GM18870 (cell line): Measurements from ENCODE around the gene RFESD.

Experiments used
- ATAC-seq: cut with Tn5 transposase; IDR thresholded peaks from one replicate; pipeline ENCODE4 v1.9.1; 2021; ENCODE audit warnings: moderate library complexity; ENCODE audit not compliant: unreplicated experiment

RFESD gene

DNA sequence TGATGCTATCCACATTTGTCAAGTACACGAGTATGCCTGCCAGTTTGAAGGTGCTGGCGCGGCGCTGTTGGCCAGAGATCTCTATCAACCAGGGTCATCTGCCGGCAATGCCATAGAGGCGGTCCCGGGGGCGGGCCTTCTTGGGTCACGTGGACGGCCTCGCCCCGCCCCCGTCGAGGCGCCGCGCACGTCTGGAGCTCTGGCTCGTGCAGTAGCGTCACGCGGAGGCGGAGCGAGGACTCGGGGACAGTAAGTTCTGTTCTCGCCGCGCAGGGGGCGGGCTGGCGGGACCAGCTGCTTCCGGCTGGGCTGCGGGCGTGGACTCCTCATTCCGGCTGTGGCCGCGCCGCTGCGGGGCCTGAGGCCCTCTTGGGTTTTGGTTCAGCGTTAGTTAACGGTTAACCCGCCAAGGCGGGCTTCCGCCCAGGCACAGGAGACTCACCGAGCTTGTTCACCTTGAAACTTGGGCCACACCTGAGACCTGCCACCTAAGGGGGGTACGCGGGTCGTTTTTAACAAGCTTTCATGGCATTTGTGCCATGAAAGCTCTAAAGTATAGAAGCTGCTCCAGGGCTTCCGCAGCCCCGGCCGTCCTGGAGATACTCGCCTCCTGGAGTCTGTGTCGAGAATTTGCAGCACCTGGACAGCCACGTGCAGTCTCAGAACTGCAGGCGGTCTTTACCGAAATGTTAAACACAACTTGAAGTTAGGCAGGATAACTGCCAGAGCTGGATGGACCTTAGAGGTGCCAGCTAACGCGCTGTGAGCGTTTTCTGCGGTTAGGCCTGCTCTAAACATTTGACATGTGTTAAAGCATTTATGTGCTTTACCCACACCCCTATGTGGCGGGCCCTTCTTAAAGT lies at the start of gene RFESD:
Gene RFESD (plus strand): TSS at position 209 of the 863 bp plus-strand sequence. CDS start 5,495 bp downstream, outside the sequence.
- peak; percentile 87 for ATAC-seq

DNA sequence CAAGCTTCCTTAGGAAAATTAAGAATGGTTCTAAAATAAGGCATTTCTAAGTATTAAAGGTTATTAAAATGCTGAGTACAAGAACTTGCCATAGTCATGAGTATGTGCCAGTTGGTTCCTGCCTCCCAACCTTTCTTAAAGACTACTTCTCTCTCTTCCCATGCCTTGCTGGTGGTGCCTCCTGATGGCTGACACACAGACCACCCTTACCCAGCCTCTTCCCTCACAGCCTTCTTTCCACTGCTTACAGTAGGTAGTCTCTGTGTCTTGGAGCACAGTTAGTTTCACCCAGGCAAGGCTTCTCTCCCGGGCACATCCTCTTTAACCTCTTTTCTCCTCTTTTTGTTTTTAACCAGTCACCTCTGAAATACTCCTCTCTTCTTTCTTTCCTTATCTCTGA lies 47.3 kb upstream of the RFESD start:
- ATAC-seq = no peak

DNA sequence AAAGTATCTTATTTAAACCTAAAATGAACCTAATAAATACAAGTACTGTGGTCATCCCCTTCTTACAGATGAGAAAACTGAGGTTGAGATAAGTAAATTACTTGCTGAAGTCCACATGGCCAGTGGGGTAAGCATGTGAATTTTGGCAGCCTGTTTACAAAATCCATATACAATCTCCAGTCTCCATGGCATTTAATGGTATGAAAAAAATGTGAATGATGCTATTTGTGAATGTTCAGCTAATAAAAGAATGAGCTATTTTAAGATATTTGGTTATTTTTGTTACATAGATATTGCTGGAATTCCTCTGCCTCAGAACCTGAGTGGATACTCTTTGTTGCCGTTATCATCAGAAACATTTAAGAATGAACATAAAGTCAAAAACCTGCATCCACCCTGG lies 46.0 kb upstream of the RFESD start:
- no peak for ATAC-seq

- ATAC-seq = no peak
These were observed 40.8 kb upstream of the RFESD start for GRCh38 chr5:95605786-95606185.

GRCh38 chr5:95606419-95606818 lies 40.2 kb upstream of the RFESD start:
- ATAC-seq = no peak

GRCh38 chr5:95609711-95610110 lies 36.9 kb upstream of the RFESD start:
- ATAC-seq = no peak

DNA sequence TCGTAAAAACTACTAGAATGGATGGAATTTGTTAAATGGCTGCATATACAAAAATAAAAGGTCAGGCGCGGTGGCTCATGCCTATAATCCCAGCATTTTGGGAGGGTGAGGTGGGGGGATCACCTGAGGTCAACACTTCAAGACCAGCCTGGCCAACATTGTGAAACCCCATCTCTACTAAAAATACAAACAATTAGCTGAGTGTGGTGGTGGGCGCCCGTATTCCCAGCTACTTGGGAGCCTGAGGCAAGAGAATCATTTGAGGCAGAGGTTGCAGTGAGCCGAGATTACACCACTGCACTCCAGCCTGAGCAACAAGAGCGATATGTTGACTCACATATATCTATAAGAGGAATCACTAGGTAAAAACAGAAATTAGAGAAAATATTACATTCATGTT lies 36.0 kb upstream of the RFESD start:
- ATAC-seq = no peak

DNA sequence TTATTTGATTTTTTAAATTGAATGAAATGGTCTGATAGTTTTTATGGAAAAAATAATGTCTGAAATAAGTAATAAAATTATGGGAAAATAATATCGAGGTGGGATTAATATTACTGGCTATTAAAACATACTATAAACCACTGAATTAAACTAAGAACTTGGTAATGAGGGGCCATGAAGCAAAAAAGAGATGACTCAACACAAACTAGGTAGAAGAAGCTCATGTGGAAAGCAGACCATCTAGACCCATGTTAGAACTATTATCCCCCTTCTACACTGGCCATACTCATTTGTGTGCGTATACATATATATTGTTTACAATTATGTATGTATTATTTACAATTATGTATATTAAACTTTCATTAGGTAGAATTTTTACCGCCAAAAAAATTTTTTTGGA lies 35.2 kb upstream of the RFESD start:
- ATAC-seq = no peak

GRCh38 chr5:95613514-95613913 lies 33.1 kb upstream of the RFESD start:
- no peak for ATAC-seq

DNA sequence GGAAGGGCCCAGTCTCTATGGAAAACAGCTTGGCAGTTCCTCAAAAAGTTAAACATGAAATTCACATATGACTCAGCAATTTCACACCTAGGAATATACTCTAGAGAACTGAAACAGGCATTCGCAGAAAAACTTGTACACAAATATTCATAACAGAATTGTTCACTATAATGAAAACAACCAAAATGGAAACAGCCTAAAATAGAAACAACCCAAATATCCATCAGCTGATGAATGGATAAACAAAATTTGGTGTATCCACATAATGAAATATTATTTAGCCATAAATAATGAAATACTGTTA lies 31.5 kb upstream of the RFESD start:
- peak; percentile 45 for ATAC-seq

GRCh38 chr5:95617057-95617456 lies 29.5 kb upstream of the RFESD start:
- ATAC-seq = no peak

- no peak for ATAC-seq
These were observed 27.5 kb upstream of the RFESD start for GRCh38 chr5:95619096-95619495.

DNA sequence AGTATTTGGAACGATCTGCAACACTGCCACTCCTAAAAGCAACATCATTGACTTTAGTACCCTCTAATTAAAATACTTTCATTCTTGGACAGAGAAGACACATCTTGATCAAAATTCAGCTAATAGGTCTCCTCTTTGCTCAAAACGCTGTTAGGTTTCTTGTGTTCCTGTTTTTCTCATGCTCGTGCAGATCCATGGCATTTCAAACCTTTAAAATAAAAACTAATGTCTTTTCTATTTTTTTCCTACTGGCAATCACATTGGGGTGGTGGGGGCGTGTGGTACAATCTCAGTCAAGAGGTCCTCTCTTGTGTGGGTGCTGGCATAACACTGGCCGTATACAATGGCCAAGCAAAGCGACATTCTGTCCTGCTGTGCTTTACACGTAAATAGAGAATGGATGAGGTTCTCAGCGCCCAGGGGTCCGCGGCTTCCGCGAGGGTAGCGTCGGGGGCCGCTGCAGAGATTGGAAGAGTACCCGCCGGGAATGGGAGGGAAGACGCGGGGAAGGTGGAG lies 27.0 kb upstream of the RFESD start:
- no peak for ATAC-seq

DNA sequence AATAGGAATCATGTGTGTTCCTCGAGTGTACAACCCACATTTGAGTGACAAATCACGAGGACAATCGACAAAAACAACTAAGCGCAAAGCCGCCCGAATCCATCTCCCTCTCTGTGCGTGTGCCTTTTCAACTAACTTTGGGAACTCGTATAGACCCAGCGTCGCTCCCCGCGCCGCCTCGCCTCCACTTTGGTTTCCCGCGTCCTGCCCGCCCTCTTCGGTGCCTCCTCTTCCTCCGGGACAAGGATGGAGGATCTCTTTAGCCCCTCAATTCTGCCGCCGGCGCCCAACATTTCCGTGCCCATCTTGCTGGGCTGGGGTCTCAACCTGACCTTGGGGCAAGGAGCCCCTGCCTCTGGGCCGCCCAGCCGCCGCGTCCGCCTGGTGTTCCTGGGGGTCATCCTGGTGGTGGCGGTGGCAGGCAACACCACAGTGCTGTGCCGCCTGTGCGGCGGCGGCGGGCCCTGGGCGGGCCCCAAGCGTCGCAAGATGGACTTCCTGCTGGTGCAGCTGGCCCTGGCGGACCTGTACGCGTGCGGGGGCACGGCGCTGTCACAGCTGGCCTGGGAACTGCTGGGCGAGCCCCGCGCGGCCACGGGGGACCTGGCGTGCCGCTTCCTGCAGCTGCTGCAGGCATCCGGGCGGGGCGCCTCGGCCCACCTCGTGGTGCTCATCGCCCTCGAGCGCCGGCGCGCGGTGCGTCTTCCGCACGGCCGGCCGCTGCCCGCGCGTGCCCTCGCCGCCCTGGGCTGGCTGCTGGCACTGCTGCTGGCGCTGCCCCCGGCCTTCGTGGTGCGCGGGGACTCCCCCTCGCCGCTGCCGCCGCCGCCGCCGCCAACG lies 26.3 kb upstream of the RFESD start, which contains the start of gene GPR150:
Gene GPR150 (plus strand): TSS at position 58 of the 840 bp plus-strand sequence. CDS start 189 bp downstream, at position 247.
- ATAC-seq = no peak

GRCh38 chr5:95620870-95621838 lies 25.4 kb upstream of the RFESD start:
- ATAC-seq = no peak

DNA sequence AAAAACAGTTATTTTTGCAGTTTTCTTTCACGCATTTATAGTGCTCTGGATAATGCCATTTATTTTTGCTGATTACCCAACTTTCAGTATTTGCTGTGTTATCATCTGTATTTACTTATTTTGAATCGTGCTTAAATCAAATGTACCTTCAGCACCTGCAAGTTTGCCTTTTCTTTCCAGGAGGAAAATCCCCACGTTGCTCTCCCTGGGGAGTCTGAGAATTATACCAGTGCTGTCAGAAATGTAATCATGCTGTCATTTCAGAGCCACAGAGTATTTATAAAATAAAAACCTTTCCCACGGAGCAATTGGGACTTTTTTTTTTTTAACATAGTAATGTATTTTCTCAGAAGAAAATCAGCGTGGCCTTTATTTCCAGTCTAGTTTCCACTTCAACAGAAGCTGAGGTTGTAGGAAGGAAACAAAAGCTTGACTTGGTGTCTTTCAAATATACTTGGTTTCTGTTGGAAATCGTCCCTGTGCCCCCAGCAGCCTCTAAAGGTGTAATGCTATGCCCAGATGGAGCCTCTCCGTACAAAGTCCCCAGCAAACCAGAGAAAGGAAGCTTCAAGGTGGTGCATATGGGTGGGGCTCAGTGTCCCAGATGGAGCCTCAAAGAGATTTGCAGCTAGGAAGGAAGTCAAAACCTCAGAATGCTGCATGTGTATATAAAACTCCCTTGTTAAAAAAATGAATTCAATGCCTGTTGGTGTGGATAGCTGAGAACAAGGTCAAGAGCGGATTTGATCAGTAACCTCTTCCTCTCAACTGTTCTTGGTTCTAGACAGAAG lies 24.5 kb upstream of the RFESD start:
- ATAC-seq = no peak

GRCh38 chr5:95623706-95624105 lies 22.9 kb upstream of the RFESD start:
- no peak for ATAC-seq

DNA sequence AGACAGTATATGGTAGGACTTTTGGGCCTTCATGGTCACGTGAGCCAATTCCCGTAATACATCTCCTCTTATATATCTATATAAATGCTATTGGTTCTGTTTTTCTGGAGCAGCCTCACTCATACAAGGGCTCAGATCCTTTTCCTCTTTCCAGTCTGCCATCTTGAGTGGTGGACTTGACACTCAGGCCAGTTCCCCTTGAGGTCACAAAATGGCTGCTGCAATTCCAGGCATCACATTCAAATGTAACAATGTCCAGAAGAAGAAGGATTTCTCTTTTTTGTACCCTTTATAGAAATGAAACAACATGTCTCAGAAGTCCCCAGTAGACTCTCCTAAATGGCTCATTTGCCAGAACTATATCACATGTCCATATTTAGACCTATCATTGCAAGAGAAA lies 22.2 kb upstream of the RFESD start:
- no peak for ATAC-seq

GRCh38 chr5:95626701-95627100 lies 19.9 kb upstream of the RFESD start:
- ATAC-seq = no peak
